Esophagus muscularis mucosa (tissue), 4 donors: ENCODE measurements around the gene CPED1.

Experiments used
- EP300 ChIP-seq: sonication (generic); formaldehyde crosslinking; IDR thresholded peaks from one replicate; pipeline ENCODE4 v1.6.1; 2017; ENCODE audit warnings: antibody characterized with exemption
- POLR2A ChIP-seq: fragments of 450-650 bp; IDR thresholded peaks from one replicate; pipeline ENCODE4 v1.6.1; 2017; ENCODE audit warnings: antibody characterized with exemption, moderate library complexity, mild to moderate bottlenecking, low read depth
- TF ChIP-seq, protein P1 (sequence below), 3 experiments: fragments of 200-600 bp in 2 of 3; fragments of 450-650 bp in 1 of 3; sonication (generic) in 2 of 3; IDR thresholded peaks; one replicate each; pipeline ENCODE4 v1.5.1; 2017 to 2019; ENCODE audit warnings: antibody characterized with exemption in 3 of 3, mild to moderate bottlenecking in 2 of 3, moderate library complexity in 1 of 3

DNA sequence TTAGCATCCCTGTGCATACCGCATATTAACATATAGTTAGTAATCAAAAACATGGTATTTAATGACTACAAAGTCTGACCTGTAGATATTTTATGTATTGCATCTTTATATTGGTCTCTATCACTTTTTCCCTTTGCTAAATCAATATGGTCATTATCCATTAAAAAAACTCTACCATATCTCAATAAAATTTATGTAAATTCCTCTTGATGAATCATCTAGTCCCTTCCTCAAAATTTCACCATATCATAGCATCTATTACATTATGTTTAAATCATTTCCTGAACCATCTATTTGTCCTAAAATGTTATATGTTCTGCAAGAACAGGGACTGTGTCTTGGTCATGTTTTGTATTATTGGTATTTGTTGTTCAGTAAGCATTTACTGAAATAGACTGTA, 45.6 kb upstream of the CPED1 start:
- TF ChIP-seq, protein P1, sequence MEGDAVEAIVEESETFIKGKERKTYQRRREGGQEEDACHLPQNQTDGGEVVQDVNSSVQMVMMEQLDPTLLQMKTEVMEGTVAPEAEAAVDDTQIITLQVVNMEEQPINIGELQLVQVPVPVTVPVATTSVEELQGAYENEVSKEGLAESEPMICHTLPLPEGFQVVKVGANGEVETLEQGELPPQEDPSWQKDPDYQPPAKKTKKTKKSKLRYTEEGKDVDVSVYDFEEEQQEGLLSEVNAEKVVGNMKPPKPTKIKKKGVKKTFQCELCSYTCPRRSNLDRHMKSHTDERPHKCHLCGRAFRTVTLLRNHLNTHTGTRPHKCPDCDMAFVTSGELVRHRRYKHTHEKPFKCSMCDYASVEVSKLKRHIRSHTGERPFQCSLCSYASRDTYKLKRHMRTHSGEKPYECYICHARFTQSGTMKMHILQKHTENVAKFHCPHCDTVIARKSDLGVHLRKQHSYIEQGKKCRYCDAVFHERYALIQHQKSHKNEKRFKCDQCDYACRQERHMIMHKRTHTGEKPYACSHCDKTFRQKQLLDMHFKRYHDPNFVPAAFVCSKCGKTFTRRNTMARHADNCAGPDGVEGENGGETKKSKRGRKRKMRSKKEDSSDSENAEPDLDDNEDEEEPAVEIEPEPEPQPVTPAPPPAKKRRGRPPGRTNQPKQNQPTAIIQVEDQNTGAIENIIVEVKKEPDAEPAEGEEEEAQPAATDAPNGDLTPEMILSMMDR (IDR thresholded peaks at IDR 0.05): no peak
- TF ChIP-seq POLR2A (no peak), EP300 (no peak)
